A673 (cell line): ENCODE measurements around the gene PRSS56.

Source experiments
- EZH2 ChIP-seq: fragments of 200-600 bp; sonication (generic); IDR thresholded peaks from 2 replicates; pipeline ENCODE4 v1.6.1; 2017; ENCODE audit warnings: borderline replicate concordance, low read depth, mild to moderate bottlenecking, mixed read lengths, antibody characterized with exemption, low read length; ENCODE audit not compliant: poor library complexity, severe bottlenecking
- TF ChIP-seq, protein P1 (sequence below): fragments of 300-800, 200-600 bp; sonication (generic); conservative IDR thresholded peaks from 2 replicates; pipeline ENCODE4 v1.5.1; 2017; ENCODE audit warnings: low read depth, mild to moderate bottlenecking, antibody characterized with exemption, low read length, moderate library complexity, mixed read lengths

GRCh38 chr2:232480201-232481190 lies 39.7 kb upstream of the PRSS56 start:
- TF ChIP-seq, protein P1, sequence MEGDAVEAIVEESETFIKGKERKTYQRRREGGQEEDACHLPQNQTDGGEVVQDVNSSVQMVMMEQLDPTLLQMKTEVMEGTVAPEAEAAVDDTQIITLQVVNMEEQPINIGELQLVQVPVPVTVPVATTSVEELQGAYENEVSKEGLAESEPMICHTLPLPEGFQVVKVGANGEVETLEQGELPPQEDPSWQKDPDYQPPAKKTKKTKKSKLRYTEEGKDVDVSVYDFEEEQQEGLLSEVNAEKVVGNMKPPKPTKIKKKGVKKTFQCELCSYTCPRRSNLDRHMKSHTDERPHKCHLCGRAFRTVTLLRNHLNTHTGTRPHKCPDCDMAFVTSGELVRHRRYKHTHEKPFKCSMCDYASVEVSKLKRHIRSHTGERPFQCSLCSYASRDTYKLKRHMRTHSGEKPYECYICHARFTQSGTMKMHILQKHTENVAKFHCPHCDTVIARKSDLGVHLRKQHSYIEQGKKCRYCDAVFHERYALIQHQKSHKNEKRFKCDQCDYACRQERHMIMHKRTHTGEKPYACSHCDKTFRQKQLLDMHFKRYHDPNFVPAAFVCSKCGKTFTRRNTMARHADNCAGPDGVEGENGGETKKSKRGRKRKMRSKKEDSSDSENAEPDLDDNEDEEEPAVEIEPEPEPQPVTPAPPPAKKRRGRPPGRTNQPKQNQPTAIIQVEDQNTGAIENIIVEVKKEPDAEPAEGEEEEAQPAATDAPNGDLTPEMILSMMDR = no peak
- TF ChIP-seq EZH2 = no peak
